HCT116 (cell line): ENCODE results near the gene EGF. TPM values are rescaled to one million over a fixed set of nuclear protein-coding genes. Genes with fewer than 3 reads are reported as not detected.

Source experiments
- ATAC-seq: fragments of 200-7000 bp; cut with Tn5 transposase; 2 replicates; pipeline ENCODE4 v1.9.1; 2020; ENCODE audit warnings: mild to moderate bottlenecking, moderate library complexity
- BruUV-seq: library from RNA; stranded (reverse); fragments of 400-500 nt; replicated peaks from 2 replicates; lab custom pipeline; 2021; lab: Mats Ljungman, UMichigan
- CTCF ChIA-PET: fragments of 300-600 bp; sonication (Branson Sonifier 250); formaldehyde crosslinking; loops from one replicate; lab custom pipeline; 2021; ENCODE audit warnings: antibody characterized with exemption; lab: Charles Lee
- POLR2A ChIA-PET: fragments of 300-600, 350-600 bp; sonication (Branson Sonifier 250); formaldehyde crosslinking; loops from one replicate; lab custom pipeline; 2021; ENCODE audit warnings: antibody characterized with exemption; lab: Charles Lee
- RAD21 ChIA-PET, 2 experiments: fragments of 300-600 bp; sonication (Branson Sonifier 250); formaldehyde crosslinking; loops; one replicate each; lab custom pipeline; 2023; ENCODE audit warnings: low total read pairs in 2 of 2; ENCODE audit not compliant: uncharacterized antibody in 2 of 2, unreplicated experiment in 2 of 2, low non-redundant PET in 1 of 2; lab: Charles Lee
- DNase-seq: peaks from one replicate; pipeline ENCODE4 v3.0.0-alpha.2; 2010; ENCODE audit warnings: low read depth, low spot score
- H2AFZ ChIP-seq: fragments of 200-600 bp; shearing (Covaris generic), sonication (generic); 2 replicates; pipeline ENCODE4 v1.6.1; 2017; ENCODE audit warnings: low read depth, mixed run types, mixed read lengths, antibody characterized with exemption, low read length; ENCODE audit not compliant: poor library complexity, severe bottlenecking
- H3K27ac ChIP-seq: 2 replicates; pipeline ENCODE4 v1.5.1; 2012; ENCODE audit warnings: low read depth, low read length
- H3K27me3 ChIP-seq: fragments of 200-600 bp; sonication (generic); 2 replicates; pipeline ENCODE4 v1.6.1; 2016; ENCODE audit warnings: mixed run types, low read length, mixed read lengths; ENCODE audit not compliant: insufficient read depth
- H3K36me3 ChIP-seq, 2 experiments: fragments of 200-500 bp in 1 of 2; fragments of 200-600 bp in 1 of 2; sonication (Bioruptor generic) in 1 of 2; sonication (generic) in 1 of 2; 2 replicates each; pipeline versions ENCODE4 v1.5.1 to v1.6.1; 2014 to 2016; ENCODE audit warnings: low read length in 2 of 2, inconsistent platforms in 1 of 2, mixed read lengths in 1 of 2, mixed run types in 1 of 2; ENCODE audit not compliant: insufficient read depth in 2 of 2, control insufficient read depth in 1 of 2
- H3K4me1 ChIP-seq, 2 experiments: fragments of 200-600 bp in 1 of 2; sonication (generic) in 1 of 2; 2 replicates each; pipeline versions ENCODE4 v1.5.1 to v1.6.1; 2012 to 2017; ENCODE audit warnings: low read length in 2 of 2, inconsistent platforms in 1 of 2, mild to moderate bottlenecking in 1 of 2, mixed read lengths in 1 of 2, mixed run types in 1 of 2, moderate library complexity in 1 of 2; ENCODE audit not compliant: insufficient read depth in 2 of 2, control insufficient read depth in 1 of 2
- H3K4me2 ChIP-seq: fragments of 200-600 bp; sonication (generic); 2 replicates; pipeline ENCODE4 v1.6.1; 2017; ENCODE audit warnings: mixed run types, low read length, mixed read lengths
- H3K4me3 ChIP-seq, 2 experiments: fragments of 200-600 bp in 1 of 2; sonication (generic) in 1 of 2; replicated peaks in 1 of 2; 2 replicates each; pipeline ENCODE4 v1.5.1; 2011 to 2016; ENCODE audit warnings: low read length in 2 of 2, control low read depth in 1 of 2, low read depth in 1 of 2, mild to moderate bottlenecking in 1 of 2, mixed read lengths in 1 of 2, mixed run types in 1 of 2
- H3K79me2 ChIP-seq: fragments of 200-600 bp; sonication (generic); 2 replicates; pipeline ENCODE4 v1.6.1; 2017; ENCODE audit warnings: mild to moderate bottlenecking, mixed run types, low read length, moderate library complexity, mixed read lengths; ENCODE audit not compliant: insufficient read depth
- H3K9ac ChIP-seq: fragments of 200-600 bp; sonication (generic); 2 replicates; pipeline ENCODE4 v1.6.1; 2016; ENCODE audit warnings: low read length, mixed read lengths
- H3K9me2 ChIP-seq: fragments of 200-600 bp; sonication (generic), shearing (Covaris generic); 2 replicates; pipeline ENCODE4 v1.6.1; 2017; ENCODE audit warnings: mixed run types, mild to moderate bottlenecking, moderate library complexity; ENCODE audit not compliant: insufficient read depth
- H3K9me3 ChIP-seq, 2 experiments: fragments of 200-500 bp in 1 of 2; fragments of 200-600 bp in 1 of 2; sonication (Bioruptor generic) in 1 of 2; sonication (generic) in 1 of 2; 2 replicates each; pipeline ENCODE4 v1.6.1; 2014 to 2017; ENCODE audit warnings: low read length in 2 of 2, mixed read lengths in 2 of 2, inconsistent platforms in 1 of 2, low read depth in 1 of 2, mild to moderate bottlenecking in 1 of 2, mixed run types in 1 of 2, moderate library complexity in 1 of 2; ENCODE audit not compliant: control insufficient read depth in 1 of 2, insufficient read depth in 1 of 2
- H4K20me1 ChIP-seq: fragments of 200-600 bp; sonication (generic), shearing (Covaris generic); 2 replicates; pipeline ENCODE4 v1.6.1; 2017; ENCODE audit warnings: mixed run types, mild to moderate bottlenecking, moderate library complexity; ENCODE audit not compliant: insufficient read depth
- CBX3 ChIP-seq: IDR thresholded peaks from 2 replicates; pipeline ENCODE4 v1.6.1; 2012; ENCODE audit warnings: low read depth
- CEBPB ChIP-seq: IDR thresholded peaks from 2 replicates; pipeline ENCODE4 v1.6.1; 2012; ENCODE audit warnings: low read depth
- EGR1 ChIP-seq: IDR thresholded peaks from 2 replicates; pipeline ENCODE4 v1.6.1; 2012; ENCODE audit warnings: low read depth
- ELF1 ChIP-seq: IDR thresholded peaks from 2 replicates; pipeline ENCODE4 v1.6.1; 2012; ENCODE audit warnings: low read depth, borderline replicate concordance
- EZH2 ChIP-seq: fragments of 200-600 bp; sonication (generic); IDR thresholded peaks from 2 replicates; pipeline ENCODE4 v1.6.1; 2017; ENCODE audit warnings: antibody characterized with exemption, mixed run types
- EZH2phosphoT487 ChIP-seq: fragments of 200-600 bp; IDR thresholded peaks from 2 replicates; pipeline ENCODE4 v1.6.1; 2018; ENCODE audit warnings: antibody characterized with exemption, borderline replicate concordance
- FOSL1 ChIP-seq: IDR thresholded peaks from 2 replicates; pipeline ENCODE4 v1.6.1; 2012; ENCODE audit warnings: low read depth
- JUND ChIP-seq: IDR thresholded peaks from 2 replicates; pipeline ENCODE4 v1.6.1; 2012
- POLR2A ChIP-seq: IDR thresholded peaks from 2 replicates; pipeline ENCODE4 v1.7.0; 2011; ENCODE audit warnings: borderline replicate concordance; ENCODE audit not compliant: insufficient read depth, insufficient read length; ENCODE audit errors: extremely low read depth
- SIN3A ChIP-seq: IDR thresholded peaks from 2 replicates; pipeline ENCODE4 v1.6.1; 2012; ENCODE audit warnings: low read depth
- SP1 ChIP-seq: IDR thresholded peaks from 2 replicates; pipeline ENCODE4 v1.6.1; 2012; ENCODE audit warnings: low read depth
- SRF ChIP-seq: IDR thresholded peaks from 2 replicates; pipeline ENCODE4 v1.6.1; 2012; ENCODE audit warnings: low read depth
- TCF7L2 ChIP-seq: IDR thresholded peaks from 2 replicates; pipeline ENCODE4 v1.7.0; 2011; ENCODE audit warnings: borderline replicate concordance, inconsistent platforms; ENCODE audit not compliant: insufficient read depth, insufficient read length; ENCODE audit errors: extremely low read depth
- YY1 ChIP-seq: IDR thresholded peaks from 2 replicates; pipeline ENCODE4 v1.6.1; 2011; ENCODE audit warnings: low read length, low read depth, moderate library complexity, mild to moderate bottlenecking; ENCODE audit not compliant: insufficient replicate concordance; ENCODE audit errors: extremely low read depth
- ZFX ChIP-seq: fragments of 450-650 bp; IDR thresholded peaks from 2 replicates; pipeline ENCODE4 v1.6.1; 2017
- ZNF274 ChIP-seq: fragments of 200-500 bp; sonication (Bioruptor generic); IDR thresholded peaks from 2 replicates; pipeline ENCODE4 v1.6.1; 2014; ENCODE audit warnings: mild to moderate bottlenecking, low read depth, low read length, inconsistent platforms
- intact Hi-C: fragments of 100-400 bp; cut with micrococcal nuclease; formaldehyde crosslinking; loops from 2 replicates; pipeline ENCODE4 v1.10.0; 2022
- total RNA-seq: library from RNA; stranded (reverse); gene quantifications from one replicate; pipeline ENCODE4 v1.2.1, GENCODE V29; 2021; ENCODE audit not compliant: unreplicated experiment
- TF ChIP-seq, protein P1 (sequence below): IDR thresholded peaks from 2 replicates; pipeline ENCODE4 v1.6.1; 2012
- TF ChIP-seq, protein P2 (sequence below): IDR thresholded peaks from 2 replicates; pipeline ENCODE4 v1.6.1; 2012
- TF ChIP-seq, protein P3 (sequence below): IDR thresholded peaks from 2 replicates; pipeline ENCODE4 v1.6.1; 2011; ENCODE audit warnings: mild to moderate bottlenecking, low read length, moderate library complexity; ENCODE audit not compliant: insufficient replicate concordance; ENCODE audit errors: extremely low read depth
- TF ChIP-seq, protein P4 (sequence below): IDR thresholded peaks from 2 replicates; pipeline ENCODE4 v1.6.1; 2012; ENCODE audit warnings: low read depth

EGF gene
- total RNA-seq, 1 experiment from 2014 or later = 0.57 TPM

DNA sequence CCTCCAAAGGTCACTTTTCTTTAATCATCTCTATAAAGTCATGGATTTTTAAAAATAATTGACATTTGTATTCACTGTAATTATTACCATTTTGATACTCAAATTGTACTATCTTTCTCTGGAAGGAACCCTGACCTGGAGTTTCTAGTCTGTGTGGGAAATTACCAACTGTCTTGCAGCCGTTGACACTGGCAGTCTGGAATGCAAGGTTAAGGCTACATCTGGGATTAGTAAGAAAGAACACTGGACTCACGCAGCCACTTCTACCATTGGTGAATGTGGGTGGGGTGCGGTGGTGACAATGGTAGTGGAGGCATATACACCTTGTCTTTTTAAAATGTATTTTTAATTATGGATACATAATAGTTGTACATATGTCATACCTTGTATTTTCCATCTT, 40.9 kb downstream of the EGF start (continued):
- TF ChIP-seq, protein P1, sequence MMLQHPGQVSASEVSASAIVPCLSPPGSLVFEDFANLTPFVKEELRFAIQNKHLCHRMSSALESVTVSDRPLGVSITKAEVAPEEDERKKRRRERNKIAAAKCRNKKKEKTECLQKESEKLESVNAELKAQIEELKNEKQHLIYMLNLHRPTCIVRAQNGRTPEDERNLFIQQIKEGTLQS = no peak
- no peak for TF ChIP-seq YY1
- no peak for TF ChIP-seq SP1
- TF ChIP-seq SIN3A = no peak
- no peak for TF ChIP-seq POLR2A
- no peak for TF ChIP-seq SRF
- TF ChIP-seq ELF1 = no peak
- TF ChIP-seq ZFX = no peak
- no peak for TF ChIP-seq TCF7L2
- TF ChIP-seq CBX3 = no peak
- no peak for TF ChIP-seq ZNF274
- no peak for TF ChIP-seq EZH2phosphoT487
- TF ChIP-seq, all 23 proteins: peak for 0

DNA sequence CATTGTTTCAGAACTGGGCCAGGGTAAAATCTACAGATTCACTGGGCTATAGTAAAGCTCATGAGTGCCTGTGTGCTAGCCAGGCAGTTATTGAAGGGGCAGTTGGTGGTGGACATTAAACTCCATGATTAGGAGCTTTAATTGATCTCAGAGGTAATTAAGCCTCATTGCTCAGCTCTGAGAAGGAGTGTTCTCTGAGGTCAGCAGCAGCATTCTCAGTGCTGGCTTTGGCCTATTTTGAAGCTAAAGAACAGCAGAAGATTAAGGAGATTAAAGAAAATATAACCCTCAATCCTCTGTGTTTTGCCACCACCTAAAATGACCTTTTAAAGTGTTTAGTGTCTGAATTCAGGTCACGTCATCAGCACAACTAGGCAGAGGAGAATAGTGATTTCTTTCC, 42.5 kb downstream of the EGF start:
- Histone ChIP-seq H4K20me1 (no peaks in the 10 kb centered on the region), H3K27ac (no peak overlapping the region), H3K4me3 (no peak overlapping the region), H3K9ac (no peak overlapping the region), H3K9me2 (no peaks in the 10 kb centered on the region), H2AFZ (no peak overlapping the region), H3K36me3 (no peaks in the 10 kb centered on the region), H3K4me2 (no peak overlapping the region)
- BruUV-seq = no TSS peak
- RAD21 ChIA-PET = no interaction called here
- no peak for ATAC-seq
- TF ChIP-seq FOSL1 (no peak), YY1 (no peak), EGR1 (no peak), ELF1 (no peak), SIN3A (no peak), ZNF274 (no peak), EZH2 (no peak), EZH2phosphoT487 (no peak), ZFX (no peak), JUND (no peak), TCF7L2 (no peak), CEBPB (no peak), SRF (no peak), CBX3 (no peak)
- TF ChIP-seq, protein P2, sequence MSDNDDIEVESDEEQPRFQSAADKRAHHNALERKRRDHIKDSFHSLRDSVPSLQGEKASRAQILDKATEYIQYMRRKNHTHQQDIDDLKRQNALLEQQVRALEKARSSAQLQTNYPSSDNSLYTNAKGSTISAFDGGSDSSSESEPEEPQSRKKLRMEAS = no peak
- TF ChIP-seq, protein P3, sequence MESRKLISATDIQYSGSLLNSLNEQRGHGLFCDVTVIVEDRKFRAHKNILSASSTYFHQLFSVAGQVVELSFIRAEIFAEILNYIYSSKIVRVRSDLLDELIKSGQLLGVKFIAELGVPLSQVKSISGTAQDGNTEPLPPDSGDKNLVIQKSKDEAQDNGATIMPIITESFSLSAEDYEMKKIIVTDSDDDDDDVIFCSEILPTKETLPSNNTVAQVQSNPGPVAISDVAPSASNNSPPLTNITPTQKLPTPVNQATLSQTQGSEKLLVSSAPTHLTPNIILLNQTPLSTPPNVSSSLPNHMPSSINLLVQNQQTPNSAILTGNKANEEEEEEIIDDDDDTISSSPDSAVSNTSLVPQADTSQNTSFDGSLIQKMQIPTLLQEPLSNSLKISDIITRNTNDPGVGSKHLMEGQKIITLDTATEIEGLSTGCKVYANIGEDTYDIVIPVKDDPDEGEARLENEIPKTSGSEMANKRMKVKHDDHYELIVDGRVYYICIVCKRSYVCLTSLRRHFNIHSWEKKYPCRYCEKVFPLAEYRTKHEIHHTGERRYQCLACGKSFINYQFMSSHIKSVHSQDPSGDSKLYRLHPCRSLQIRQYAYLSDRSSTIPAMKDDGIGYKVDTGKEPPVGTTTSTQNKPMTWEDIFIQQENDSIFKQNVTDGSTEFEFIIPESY = no peak
- TF ChIP-seq, protein P4, sequence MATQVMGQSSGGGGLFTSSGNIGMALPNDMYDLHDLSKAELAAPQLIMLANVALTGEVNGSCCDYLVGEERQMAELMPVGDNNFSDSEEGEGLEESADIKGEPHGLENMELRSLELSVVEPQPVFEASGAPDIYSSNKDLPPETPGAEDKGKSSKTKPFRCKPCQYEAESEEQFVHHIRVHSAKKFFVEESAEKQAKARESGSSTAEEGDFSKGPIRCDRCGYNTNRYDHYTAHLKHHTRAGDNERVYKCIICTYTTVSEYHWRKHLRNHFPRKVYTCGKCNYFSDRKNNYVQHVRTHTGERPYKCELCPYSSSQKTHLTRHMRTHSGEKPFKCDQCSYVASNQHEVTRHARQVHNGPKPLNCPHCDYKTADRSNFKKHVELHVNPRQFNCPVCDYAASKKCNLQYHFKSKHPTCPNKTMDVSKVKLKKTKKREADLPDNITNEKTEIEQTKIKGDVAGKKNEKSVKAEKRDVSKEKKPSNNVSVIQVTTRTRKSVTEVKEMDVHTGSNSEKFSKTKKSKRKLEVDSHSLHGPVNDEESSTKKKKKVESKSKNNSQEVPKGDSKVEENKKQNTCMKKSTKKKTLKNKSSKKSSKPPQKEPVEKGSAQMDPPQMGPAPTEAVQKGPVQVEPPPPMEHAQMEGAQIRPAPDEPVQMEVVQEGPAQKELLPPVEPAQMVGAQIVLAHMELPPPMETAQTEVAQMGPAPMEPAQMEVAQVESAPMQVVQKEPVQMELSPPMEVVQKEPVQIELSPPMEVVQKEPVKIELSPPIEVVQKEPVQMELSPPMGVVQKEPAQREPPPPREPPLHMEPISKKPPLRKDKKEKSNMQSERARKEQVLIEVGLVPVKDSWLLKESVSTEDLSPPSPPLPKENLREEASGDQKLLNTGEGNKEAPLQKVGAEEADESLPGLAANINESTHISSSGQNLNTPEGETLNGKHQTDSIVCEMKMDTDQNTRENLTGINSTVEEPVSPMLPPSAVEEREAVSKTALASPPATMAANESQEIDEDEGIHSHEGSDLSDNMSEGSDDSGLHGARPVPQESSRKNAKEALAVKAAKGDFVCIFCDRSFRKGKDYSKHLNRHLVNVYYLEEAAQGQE = no peak
- TF ChIP-seq, protein P1 = no peak
- TF ChIP-seq, all 23 proteins: peak for 0
- POLR2A ChIA-PET = no interaction called here
- DNase-seq = no peak
- CTCF ChIA-PET = no interaction called here
- no peaks in the 10 kb centered on the region for H3K27me3 ChIP-seq
- no peaks in the 10 kb centered on the region for H3K9me3 ChIP-seq
- H3K79me2 ChIP-seq = no peaks in the 10 kb centered on the region
- no peaks in the 10 kb centered on the region for H3K4me1 ChIP-seq
- intact Hi-C loops = no loop called here
